GM21529 (cell line): Measurements from ENCODE around the gene NSFL1C.
A peak's percentile ranks its signal among the peaks of the same experiment; 100 is the strongest.

ENCODE experiments used
- ATAC-seq: cut with Tn5 transposase; IDR thresholded peaks from one replicate; pipeline ENCODE4 v1.9.1; 2021; ENCODE audit not compliant: unreplicated experiment

The NSFL1C gene

GRCh38 chr20:1393507-1393882 lies 73.2 kb downstream of the NSFL1C start:
- no peak for ATAC-seq

GRCh38 chr20:1392693-1393506 lies 73.7 kb downstream of the NSFL1C start, which contains the start of gene FKBP1A:
Gene FKBP1A, minus strand, starts transcription at chr20:1393054. Its CDS starts 56 bp downstream, at chr20:1392998.
- peak; percentile 88 for ATAC-seq

- peak; percentile 10 for ATAC-seq
Measured at GRCh38 chr20:1392443-1392692, 74.3 kb downstream of the NSFL1C start.
